GM13976 (cell line): ENCODE data around the gene EPB41L3.

Source experiments
- DNase-seq: peaks from one replicate; pipeline ENCODE4 v3.0.0; 2012; ENCODE audit warnings: low spot score
- CTCF ChIP-seq: IDR thresholded peaks from 2 replicates; pipeline ENCODE4 v1.5.1; 2012; ENCODE audit warnings: borderline replicate concordance, mild to moderate bottlenecking; ENCODE audit not compliant: insufficient read depth; ENCODE audit errors: extremely low read depth, missing control alignments, control extremely low read depth
- in situ Hi-C: fragments of 300-500 bp; cut with MboI; formaldehyde crosslinking; loops from one replicate; pipeline ENCODE4 v1.12.0; 2022; ENCODE audit warnings: low sequenced_read_pairs, mixed read lengths, inconsistent platforms; ENCODE audit not compliant: unreplicated experiment

EPB41L3 gene

GRCh38 chr18:5424903-5425664 lies 118.7 kb downstream of the EPB41L3 start:
- TF ChIP-seq CTCF, result peak; percentile 17
- in situ Hi-C loops, result no loop called here
- peak; percentile 19 for DNase-seq

GRCh38 chr18:5422626-5423025 lies 121.2 kb downstream of the EPB41L3 start:
- TF ChIP-seq CTCF, result no peak
- in situ Hi-C loops, result no loop called here
- no peak for DNase-seq

- DNase-seq, result no peak
- in situ Hi-C loops, result no loop called here
- TF ChIP-seq CTCF, result no peak
Observed at GRCh38 chr18:5421981-5422380, 121.8 kb downstream of the EPB41L3 start.

GRCh38 chr18:5420906-5421305 lies 122.9 kb downstream of the EPB41L3 start:
- TF ChIP-seq CTCF, result no peak
- DNase-seq, result no peak
- in situ Hi-C loops, result no loop called here

GRCh38 chr18:5419601-5420000 lies 124.2 kb downstream of the EPB41L3 start:
- in situ Hi-C loops, result no loop called here
- no peak for DNase-seq
- no peak for TF ChIP-seq CTCF

- no peak for DNase-seq
- no peak for TF ChIP-seq CTCF
- in situ Hi-C loops, result no loop called here
Observed at GRCh38 chr18:5419030-5419429, 124.8 kb downstream of the EPB41L3 start.

- no peak for TF ChIP-seq CTCF
- DNase-seq, result no peak
- in situ Hi-C loops, result no loop called here
Observed at GRCh38 chr18:5417342-5417741, 126.5 kb downstream of the EPB41L3 start.
